HG02973 (cell line): Measurements from ENCODE around the gene LIMS2.
A peak's percentile ranks its signal among the peaks of the same experiment; 100 is the strongest.

ENCODE experiments used
- ATAC-seq: cut with Tn5 transposase; IDR thresholded peaks from one replicate; pipeline ENCODE4 v1.9.1; 2021; ENCODE audit warnings: moderate library complexity; ENCODE audit not compliant: unreplicated experiment

Gene LIMS2

DNA sequence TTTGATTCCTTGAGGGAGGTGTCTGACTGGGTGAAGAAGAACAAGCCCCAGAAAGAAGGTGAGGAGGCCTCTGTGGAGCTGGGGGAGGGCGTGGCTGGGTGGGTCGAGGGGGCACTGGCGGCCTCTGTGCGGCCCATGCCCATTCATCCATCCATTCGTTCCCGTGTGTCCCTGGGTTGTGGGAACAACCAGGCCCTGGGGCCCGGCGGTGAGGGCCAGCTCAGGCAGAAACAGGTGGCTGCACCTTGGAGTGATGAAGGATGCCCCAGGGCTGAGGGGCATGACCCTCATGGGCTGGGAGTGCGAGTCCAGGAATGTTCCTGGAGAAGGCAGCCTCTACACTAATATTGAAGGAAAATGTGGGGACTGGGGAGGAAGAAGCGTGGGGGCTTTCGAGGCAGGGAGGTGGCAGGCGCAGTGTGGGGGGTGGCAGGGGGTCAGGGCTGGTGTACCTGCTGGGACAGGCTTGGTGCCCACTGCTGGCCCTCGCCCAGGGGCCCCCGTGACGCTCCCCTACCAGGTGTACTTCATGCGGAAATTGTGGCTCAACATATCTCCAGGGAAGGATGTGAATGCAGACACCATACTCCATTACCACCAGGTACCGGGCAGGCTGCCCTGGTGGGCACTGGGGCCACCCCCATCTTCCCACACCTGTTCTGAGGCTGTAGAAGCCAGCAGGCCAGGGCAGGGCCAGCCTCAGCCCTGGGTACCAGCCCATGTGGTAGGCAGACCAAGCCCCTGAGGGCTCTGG lies 40.5 kb downstream of the LIMS2 start:
- ATAC-seq, result no peak

DNA sequence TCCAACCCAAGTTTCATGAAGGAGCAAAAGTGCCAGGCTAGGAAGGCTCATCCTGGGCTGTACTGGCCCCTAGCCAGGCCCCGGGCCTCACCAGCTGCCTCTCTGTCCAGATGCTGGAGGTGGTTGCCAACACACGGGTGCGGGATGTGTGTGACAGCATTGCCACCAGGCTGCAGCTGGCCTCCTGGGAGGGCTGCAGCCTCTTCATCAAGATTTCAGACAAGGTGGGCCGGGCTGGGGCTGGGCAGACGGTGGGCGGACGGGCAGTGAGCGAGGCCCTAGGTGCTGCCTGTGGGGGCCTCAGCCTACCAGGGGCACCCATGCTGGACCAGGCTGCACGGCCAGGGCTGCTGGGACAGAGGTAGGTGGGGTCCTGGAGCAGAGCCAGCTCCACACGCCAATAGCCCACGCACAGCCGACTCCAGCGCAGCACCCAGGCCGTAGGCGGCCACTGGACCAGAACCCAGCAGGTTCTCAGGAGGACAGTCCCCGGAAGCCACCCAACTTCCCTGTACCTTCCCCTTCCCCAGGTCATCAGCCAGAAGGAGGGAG lies 41.2 kb downstream of the LIMS2 start:
- no peak for ATAC-seq

DNA sequence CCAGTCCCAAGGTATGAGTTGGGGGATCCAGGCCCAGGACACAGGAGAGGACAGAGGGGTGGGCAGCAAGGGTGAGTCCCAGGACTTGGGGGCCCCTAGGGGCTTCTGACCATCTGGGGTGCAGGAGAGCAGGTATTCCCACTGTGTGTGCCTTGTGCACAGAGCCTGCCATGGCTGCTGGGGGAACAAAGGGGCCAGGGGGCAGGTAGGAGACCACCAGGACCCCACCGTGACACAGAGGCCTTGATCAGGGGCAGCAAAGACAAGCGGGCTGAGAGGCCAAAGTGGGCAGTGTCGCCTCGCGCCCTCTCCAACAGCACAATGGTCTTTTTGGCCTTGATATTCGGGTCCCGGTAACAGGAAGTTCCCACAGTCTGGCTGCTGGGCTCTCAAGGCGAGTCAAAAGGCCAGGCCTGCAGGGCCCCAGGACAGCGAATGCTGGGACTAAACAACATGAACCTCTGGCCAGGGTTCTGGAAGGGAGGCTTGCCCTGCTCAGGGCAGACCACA lies 41.7 kb downstream of the LIMS2 start:
- no peak for ATAC-seq

DNA sequence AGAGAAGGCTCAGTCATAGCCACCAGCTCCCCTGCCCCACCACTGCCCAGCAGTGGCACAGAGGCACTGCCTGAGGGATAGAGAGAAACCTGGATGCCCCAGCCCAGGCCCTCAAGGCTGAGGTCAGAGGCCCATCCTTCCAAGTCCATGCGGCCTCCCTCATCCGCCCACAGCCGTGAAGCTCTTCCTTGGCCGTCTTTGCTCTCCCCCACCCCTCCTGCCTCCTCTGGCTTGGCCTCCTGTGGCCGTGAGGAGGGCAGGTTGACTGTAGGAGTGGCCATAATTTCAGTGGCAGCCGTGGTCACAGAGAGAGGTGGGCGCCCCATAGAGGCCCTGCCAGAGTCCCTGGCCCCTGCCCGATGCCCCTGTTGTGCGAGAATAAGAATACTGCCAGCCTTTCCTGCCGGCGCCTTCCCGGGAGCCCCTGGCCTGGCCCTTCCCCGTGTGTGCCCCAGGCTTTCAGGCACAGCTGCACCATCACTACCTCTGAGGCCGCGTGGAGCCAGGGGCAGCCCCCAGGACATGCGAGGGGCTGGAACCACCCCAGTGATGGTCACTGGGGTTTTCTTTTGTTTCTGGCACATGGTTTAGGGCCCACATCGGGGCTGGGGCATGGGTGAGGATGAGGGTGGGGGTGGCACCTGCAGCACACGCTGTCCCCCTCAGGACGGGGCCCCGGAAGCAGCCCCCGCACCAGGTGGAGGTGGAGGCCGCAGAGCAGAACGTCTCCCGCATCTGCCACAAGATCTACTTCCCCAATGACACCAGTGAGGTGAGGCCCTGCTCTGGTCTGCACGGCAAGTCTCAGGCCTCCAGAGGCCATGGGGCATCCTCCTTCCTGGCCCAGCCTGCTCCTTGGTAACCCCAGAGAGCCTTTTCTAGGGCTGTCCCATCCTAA lies 42.5 kb downstream of the LIMS2 start:
- peak; percentile 41 for ATAC-seq

DNA sequence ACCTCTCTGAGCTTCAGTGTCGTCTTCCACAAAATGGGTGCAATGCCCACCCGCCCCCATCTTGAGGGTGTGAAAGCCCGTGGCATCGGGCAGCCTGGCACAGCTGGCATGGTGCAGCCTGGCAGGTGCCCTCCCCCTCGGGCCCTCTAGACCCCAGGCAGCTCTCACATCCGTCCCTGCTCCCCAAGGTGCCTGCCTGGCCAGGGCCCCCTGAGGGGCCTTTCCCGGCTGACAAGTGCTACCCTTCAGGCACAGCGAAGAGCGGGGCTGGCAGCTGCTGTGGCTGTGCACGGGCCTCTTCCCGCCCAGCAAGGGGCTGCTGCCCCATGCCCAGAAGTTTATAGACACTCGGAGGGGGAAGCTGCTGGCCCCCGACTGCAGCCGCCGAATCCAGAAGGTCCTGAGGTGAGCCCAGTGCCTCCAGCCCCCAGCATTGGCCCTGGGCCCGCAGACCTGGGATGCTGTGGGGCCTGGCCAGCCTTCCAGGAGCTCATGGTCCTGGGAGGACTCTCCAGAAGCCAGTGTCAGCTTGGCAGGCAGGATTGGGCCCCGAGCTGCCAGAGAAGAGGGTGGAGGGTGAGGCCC lies 43.2 kb downstream of the LIMS2 start:
- no peak for ATAC-seq

DNA sequence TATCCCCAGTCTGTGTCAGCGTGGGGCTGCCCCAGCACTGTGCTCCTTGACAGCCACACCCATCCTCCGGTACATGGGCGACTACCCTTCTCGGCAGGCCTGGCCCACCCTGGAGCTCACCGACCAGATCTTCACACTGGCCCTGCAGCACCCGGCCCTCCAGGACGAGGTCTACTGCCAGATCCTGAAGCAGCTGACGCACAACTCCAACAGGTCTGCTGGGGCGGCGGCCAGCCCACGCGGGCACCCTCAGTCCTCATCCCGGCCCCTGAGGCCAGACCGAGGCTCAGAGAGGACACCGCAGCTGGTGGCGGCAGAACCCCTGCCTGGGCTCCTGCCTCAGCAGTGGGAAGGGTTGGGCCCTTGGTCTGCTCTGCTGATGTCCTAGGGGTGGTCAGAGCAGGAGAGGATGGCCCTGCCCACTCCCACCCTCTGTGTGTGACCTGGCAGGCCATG lies 43.8 kb downstream of the LIMS2 start:
- ATAC-seq, result no peak

DNA sequence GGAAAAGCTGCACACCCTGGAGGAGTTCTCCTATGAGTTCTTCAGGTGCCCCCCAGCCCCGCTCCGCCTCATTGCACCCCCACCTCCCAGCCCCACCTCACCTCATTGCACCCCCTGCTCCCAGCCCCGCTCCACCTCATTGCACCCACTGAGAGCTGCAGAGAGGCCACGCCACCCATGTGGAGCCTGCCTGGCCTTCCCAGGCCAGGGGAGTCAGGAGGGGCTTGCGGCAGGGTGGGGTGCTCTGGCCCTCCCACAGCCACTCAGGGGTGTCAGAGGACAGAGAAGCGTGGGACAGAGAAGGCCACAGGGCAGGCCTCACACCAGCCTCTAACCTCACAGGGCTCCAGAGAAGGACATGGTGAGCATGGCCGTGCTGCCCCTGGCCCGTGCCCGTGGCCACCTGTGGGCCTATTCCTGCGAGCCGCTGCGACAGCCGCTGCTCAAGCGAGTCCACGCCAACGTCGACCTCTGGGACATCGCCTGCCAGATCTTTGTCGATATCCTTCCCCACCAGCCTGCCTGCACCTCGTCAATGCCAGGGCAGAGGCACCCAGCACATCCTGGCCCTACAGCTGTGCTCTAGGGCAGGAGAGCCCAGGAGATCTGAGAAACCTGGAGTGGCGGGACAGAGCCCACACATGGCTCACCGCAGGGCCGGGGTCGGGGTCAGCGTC lies 44.3 kb downstream of the LIMS2 start:
- ATAC-seq, result no peak

DNA sequence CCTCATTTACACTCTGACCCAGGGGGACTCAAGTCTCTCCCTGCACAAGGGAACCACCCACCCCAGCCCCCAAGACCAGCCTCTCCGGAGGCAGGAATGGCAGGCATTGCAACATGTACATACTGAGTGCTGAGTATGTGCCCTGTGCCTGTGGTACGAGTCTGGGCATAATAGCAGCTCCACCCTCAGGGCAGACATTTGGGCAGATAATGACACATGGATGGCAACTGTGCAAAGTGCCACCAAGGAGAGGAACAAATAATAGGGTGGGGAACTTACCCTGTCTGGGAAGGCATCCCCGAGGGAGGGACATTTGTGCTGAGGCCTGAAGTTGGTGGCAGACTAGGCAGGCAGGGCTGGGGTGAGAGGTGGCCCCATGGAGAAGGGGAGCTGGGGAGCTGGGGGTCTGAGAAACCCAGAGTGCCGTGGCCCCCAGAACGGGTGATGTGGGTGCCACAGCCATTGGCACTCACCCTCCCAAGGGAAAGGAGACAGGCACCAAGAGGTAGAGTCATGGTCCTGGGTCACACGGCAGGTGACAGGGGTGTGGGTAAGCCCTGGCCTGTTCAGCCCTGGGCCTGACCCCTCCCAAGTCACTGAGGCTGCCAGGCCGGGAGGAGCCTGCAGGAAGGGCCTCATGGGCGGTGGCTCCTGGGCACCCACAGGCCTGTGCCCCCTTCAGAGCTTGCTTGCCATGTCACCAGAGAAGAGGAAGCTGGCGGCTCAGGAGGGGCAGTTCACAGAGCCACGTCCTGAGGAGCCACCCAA lies 45.0 kb downstream of the LIMS2 start:
- ATAC-seq, result no peak

DNA sequence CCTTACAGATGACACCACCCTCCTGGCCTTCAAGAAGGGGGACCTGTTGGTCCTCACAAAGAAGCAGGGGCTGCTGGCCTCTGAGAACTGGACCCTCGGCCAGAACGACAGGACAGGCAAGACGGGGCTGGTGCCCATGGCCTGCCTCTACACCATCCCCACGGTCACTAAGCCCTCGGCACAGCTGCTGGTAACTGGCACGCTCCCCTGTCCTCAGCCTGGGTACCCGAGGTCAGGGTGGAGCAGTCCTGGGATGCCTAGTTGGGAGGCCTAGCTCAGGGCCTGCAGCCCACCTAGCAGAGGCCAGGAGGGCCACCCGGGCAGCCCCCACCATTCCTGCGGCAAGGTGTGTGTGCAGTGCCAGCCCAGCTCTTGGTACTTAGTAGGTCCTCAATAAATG lies 45.7 kb downstream of the LIMS2 start:
- no peak for ATAC-seq

DNA sequence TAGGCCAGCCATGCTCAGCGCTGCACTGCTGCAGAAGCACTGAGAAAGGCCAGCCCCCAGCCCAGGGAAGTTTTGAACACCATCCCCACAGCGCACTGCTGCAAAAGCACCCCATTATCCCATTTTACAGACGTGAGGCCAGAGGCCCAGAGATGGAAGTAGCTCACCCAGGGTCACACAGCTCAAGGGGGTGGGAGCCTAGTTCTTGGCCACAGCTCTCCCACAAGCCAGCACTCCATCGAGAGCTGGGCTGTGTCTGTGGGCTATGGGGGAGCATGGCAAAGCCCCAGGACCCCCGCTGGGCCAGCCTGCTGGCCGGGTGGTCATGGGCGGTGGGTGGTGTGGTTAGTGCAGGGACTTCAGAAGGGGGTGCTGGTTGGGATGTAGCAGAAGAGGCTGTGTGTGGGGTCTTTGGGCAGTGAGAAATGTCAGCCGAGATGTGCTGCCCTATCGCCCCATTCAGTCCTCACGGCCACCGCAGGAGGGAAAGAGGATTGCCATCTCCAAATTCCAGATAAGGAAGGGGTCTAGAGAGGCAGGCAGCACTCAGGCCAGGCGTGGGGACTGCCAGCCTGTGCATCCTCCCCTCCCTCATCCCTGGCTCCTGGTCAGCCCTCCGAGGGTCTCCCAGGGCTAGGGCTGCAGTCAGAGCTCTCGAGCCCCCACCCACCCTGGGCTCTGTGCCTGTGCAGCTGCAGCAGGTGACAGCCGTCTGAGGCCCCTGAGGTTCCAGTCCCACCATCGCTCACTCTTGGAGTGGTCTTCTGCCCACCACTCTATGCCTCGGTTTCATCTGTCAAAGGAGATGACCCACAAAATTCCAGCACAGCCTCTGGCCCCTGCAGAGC lies 46.3 kb downstream of the LIMS2 start:
- ATAC-seq, result no peak

DNA sequence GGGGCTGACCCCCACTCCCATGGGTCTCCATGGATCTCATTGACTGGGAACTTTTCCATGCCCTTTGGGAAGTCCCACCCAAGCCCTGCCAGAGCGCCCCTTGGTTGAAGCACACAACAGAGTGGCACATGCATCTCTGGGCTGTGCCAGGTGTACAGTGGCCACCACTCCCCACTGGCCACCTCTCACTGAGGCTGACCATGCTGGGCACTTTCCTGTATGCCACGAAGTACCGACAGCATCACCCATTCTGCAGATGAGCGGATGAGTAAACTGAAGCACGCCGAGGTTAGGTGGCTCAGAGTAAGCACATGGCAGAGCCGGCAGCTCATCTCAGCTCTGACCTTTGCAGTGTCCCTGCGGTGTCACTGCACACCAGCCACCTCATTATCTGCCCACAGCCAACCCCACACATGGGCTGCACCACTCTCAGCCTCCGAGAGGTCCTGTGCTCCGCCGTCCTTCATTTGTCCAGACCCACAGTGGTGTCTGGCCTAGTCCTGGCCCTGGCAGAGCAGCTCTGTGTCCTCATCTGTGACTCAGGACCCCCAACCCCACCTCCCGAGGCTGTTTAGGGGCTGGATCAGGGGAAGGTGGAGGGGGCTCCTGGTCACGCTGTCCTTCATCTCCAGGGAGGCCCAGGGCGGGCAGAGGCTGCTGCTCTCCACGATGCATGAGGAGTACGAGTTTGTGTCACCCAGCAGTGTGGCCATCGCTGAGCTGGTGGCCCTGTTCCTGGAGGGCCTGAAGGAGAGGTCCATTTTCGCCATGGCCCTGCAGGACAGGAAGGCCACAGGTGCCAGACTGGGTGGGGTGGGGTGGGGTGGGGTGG lies 47.4 kb downstream of the LIMS2 start:
- ATAC-seq, result no peak

DNA sequence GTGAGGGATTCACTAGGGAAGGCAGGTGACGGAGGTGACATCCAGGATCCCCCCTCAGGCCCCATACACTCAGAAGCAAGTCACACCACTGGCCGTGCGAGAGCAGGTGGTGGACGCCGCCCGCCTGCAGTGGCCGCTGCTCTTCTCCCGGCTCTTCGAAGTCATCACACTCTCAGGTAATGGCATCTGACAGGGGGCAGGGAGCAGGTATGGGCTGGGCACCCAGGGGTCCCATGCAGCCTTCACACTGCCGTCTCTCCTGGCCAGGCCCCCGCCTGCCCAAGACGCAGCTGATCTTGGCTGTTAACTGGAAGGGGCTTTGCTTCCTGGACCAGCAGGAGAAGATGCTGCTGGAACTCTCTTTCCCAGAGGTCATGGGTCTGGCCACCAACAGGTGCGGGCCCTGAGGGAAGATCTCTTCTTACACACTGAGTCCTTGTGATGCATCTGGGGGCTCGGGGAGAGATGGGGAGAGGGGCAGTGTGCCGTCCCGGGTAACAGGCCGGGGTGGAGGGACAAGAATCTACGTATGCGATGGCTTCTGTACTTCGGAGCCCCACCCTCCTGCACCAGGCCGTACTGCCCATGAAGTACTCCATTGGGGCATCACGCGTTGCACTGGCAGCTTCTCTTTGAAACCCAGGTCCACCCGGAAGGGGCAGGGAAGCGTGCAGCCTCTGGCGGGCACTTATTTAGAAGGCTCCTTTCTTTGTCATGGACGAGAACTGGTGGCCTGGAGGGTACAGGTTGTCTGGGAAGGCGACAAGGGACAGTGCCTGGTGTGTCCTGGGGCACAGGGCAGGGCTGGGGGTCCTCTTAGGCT lies 48.2 kb downstream of the LIMS2 start:
- no peak for ATAC-seq

DNA sequence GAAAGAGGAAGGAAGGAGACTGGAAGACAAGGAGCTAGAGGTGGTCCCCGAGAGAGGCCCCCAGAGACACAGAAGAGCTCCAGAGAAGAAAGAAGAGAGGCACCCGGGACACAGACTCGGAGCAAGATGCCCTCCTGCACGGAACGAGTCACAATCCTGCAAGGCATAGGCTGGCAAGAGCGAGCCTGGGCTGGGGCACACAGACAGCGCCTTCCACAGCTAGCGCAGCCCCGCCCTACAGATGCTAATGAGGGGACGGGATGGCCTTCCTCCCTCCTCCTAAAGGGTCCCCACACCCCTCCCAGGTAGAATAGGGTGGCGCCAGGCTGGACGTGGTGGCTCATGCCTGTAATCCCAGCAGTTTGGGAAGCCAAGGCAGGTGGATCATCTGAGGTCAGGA lies 49.2 kb downstream of the LIMS2 start:
- ATAC-seq, result no peak

DNA sequence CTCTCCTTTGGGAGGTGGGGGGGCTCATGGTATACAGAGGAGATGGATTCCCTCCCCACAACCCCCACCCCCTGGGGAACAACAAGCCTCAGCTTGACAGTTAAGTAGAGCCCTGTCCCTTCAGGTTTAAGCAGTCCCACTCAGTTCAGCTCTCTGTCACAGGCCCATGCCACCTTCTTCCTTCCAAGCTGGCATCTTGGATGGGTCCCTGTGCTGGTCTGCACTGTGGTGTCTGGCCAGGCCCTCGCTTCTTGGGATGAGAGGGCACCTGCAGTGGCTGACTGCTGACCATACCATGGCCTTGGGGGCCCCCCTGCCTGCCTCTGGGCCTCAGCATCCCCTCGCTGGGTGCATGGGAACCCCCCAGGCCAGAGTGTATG lies 49.8 kb downstream of the LIMS2 start:
- ATAC-seq, result no peak

DNA sequence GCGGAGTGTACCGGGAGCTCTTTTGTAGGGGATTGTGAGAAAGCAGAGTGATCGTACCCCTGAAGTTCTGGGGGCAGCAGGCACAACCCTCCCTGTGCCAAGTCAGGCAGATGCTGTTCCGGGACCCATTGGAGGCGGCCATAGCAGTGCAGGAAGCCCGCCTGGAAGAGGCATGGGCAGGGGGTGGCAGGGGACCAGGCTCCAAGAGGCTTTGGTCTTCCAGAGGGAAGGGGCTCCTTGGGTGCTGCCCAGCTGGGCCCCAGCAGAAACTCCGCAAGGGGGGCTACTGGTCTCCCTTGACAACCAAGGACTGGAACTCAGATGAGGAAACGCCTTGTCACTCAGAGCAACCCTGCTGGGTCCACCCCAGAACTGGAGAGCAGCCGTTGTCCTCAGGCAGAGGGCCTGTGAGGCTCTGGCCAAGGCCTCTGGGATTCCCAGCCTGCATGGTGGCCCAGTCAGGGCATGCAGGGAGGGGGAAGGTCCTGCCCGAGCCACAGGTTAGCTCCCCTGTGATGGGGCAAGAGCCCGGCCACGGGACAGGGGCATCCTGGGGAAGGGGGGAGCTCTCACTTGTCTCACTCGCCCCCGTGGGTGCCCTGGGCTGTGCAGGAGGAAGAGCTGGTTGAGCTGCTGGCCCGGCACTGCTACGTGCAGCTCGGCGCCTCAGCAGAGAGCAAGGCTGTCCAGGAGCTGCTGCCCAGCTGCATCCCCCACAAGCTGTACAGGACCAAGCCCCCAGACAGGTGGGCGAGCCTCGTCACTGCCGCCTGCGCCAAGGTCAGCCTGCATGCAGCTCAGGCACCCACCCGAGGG lies 50.4 kb downstream of the LIMS2 start:
- no peak for ATAC-seq

DNA sequence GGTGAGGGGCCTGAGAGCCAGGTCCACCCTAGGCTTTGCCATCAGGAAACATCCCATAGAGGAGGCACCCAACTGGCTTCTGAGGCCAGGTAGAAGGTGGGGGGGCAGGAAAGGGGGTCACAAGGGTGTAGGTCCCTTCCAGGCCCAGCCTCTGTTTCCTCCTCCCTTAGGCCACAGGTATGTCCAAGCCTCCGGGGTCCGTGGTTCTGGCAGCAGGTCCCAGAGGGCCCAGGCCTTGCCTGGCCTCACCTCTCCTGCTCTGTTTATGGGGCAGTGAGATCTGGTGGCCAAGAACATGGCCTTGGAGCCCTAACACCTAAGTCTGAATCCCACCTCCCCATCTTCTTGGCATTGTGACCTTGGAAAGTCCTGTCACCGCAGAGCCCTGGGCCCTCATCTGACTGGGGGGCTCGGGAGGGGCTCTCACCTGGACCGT lies 51.0 kb downstream of the LIMS2 start:
- ATAC-seq, result no peak
